HG02884 (cell line): Measurements from ENCODE around the gene KLHL17.
"Not testable (repeated sequence)": the region's sequence is repeated elsewhere in the genome, so short reads cannot be mapped to it uniquely, and the experiment has no call there.

ENCODE experiments used
- ATAC-seq: cut with Tn5 transposase; IDR thresholded peaks from one replicate; pipeline ENCODE4 v1.9.1; 2021; ENCODE audit warnings: mild to moderate bottlenecking, moderate library complexity; ENCODE audit not compliant: unreplicated experiment

Gene KLHL17

DNA sequence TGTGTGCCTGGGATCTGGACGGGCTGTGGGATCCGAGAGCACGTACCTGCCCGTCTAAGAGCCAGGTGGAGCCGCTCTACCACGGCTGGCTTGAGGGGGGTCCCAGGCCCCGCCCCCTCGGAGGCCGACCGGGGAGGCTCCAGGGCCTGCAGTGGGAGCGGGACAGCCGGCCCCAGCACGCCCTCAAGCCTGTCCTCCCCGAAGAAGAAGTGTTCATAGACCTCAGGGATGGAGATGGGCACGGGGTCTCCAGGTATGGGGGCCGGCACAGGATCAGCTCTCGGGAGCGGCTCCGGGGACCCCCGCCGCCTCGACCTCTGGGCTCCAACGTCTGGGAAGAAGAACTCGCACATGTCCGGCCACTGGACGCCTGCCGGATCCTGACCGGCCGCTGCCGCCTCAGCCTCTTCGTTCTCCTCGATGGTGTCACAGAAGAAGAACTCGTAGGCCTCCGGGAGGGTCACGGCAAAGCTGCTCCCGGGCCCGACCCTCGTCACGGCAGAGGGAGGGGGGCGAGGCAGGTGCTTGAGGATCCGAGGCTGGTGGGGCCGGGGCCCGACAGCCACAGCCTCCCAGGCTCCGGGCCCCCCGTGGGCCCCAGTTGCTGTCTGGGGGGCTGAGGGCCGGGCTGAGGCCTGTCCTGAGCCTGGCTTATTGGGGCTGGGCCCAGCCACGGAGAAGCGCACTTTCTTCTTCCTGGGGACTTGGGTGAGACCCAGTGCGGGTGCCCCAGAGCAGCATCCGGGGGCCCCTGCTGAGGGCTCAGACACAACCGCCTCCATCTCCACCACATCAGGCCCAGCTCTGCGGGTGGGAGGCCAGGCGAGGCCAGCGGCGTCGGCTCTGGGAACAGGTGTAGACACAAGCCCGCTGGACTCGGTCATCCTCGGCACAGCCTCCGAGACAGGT, 18.7 kb downstream of the KLHL17 start:
- no peak for ATAC-seq

GRCh38 chr1:979744-980072, 19.3 kb downstream of the KLHL17 start:
- ATAC-seq = no peak

DNA sequence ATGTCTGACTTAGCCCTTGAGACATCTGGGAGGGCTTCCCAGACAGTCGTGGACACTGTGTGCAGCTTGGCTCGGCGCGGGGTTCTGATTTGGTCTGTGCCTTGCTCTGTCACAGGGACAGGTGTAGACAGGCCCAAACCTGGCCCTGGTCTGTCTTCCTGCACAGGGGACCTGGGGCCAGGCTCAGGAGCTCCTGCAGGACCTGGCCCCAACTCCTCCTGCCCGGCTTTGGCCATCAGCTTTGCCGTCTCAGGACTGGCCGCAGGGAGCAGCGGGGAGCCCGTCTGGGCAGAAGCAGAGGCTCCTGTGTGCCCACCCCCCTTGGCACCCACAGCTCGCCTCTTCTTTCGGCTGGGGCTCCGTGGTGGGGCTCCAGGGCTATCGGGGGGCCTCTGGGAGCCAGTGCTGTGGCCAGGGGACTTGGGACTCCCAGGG, 19.8 kb downstream of the KLHL17 start:
- no peak for ATAC-seq

DNA sequence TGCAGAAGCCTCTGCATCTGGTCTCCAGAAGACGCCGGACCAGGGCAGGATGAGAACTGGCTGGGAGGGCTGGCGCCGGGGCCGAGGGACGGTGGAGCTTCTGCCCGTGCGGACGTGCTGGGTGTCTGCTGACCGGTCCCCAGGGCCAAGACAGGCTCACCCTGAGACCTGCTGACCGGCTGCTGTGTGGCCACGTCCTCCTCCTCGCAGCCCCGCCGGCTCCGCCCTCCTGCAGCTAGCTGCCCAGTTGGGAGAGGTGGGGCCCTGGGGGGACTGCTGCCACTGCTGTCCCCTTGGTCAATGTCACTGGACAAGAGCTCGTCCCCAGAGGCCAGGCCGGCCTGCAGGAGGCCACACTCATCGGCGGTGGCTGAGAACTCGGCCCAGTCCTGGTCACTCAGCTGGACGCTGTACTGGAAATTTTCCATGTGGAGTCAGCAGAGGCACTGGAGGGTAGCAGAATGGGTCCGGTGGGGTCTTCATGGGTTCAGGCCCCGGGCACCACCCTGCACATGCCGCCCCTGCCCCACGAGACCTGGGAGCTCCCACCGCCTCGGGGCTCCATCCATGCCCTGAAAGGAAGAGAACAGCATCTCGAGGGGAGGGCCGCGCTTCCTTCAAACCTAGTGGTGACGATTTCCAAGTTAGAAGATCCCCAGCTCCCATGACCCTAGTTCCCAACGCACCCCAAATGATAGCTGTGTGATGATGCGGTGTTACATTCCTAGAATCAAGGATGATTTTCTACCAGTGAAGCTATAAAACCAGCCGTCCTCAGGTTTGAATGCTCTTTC, 20.4 kb downstream of the KLHL17 start:
- no peak for ATAC-seq

GRCh38 chr1:981491-981954, 21.1 kb downstream of the KLHL17 start:
- ATAC-seq = no peak

- no peak for ATAC-seq
These were observed 21.7 kb downstream of the KLHL17 start, which contains the start of gene PERM1 for GRCh38 chr1:981955-982558. Gene PERM1 (minus strand): TSS chr1:982093. CDS start chr1:981029, 1,064 bp downstream.

GRCh38 chr1:982765-983436, 22.5 kb downstream of the KLHL17 start:
- ATAC-seq = no peak

DNA sequence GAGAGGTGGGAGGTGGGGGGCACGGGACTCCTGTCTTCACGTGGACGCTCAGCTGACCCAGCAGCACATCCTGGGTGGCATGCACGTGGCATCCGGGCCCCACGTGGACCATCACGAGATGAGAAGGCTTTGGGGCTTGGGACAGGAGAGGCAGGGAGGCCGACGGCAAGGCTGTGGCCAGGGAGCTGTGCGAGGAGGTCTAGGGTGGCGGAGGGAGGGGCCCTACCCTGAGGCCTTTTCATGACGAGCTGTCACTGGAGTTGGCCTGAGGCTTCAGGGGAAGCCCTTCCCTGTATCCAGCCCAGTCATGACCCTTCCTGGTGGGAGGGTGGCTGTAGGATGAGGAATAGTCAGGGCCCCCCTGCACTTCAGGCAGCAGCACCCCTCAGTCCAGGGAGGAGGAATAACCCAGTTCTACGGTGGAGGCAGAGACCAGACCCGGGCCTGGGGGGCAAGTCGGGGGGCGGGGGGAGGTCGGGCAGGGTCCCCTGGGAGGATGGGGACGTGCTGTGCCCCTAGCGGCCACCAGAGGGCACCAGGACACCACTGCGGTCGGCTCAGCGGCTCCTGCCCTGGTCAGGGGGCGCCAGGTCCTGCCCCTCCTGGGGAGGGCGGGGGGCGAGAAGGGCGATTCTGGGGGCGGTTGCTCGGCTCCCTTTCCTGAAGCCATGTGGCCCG, 23.6 kb downstream of the KLHL17 start:
- no peak for ATAC-seq

DNA sequence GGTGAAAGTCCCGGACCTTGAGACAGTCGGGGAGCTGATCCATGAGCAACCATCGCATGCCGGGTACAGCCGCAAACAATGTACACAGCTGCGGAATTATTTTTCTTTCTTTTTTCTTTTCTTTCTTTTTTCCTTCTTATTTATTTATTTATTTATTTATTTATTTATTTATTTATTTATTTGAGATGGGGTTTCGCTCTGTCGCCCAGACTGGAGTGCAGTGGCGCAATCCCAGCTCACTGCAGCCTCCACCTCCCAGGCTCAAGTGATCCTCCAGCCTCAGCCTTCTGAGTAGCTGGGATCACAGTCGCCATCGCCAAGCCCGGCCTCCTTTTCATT, 24.1 kb downstream of the KLHL17 start:
- no peak for ATAC-seq

GRCh38 chr1:985126-985525, 24.7 kb downstream of the KLHL17 start:
- no peak for ATAC-seq

DNA sequence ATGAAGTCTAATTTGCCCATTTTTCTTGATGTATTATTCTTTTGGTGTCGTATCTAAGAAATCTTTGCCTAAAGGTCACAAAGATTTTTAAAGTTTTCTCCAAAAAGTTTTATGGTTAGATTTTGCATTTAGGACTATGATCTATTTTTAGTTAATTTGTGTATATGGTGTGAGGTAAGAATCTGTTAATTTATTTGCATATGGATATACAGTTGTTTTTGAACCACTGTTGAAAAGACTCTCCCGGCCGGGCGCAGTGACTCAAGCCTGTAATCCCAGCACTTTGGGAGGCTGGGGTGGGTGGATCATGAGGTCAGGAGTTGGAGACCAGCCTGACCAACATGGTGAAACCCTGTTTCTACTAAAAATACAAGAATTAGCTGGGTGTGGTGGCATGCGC, 27.7 kb downstream of the KLHL17 start:
- not testable (repeated sequence) for ATAC-seq

DNA sequence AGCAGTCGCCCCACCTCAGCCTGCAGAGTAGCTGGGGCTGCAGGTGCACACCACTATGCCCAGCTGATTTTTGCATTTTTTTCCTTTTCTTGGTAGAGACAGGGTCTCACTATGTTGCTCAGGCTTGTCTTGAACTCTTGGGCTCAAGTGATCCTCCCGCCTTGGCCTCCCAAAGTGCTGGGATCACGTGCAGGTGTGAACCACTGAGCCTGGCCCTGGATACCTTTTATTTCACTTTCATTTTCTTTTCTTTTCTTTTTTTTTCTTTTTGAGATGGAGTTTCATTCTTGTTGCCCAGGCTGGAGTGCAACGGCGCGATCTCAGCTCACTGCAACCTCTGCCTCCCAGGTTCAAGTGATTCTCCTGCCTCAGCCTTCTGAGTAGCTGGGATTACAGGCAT, 30.9 kb downstream of the KLHL17 start:
- not testable (repeated sequence) for ATAC-seq

GRCh38 chr1:991895-992294, 31.5 kb downstream of the KLHL17 start:
- ATAC-seq = no peak

DNA sequence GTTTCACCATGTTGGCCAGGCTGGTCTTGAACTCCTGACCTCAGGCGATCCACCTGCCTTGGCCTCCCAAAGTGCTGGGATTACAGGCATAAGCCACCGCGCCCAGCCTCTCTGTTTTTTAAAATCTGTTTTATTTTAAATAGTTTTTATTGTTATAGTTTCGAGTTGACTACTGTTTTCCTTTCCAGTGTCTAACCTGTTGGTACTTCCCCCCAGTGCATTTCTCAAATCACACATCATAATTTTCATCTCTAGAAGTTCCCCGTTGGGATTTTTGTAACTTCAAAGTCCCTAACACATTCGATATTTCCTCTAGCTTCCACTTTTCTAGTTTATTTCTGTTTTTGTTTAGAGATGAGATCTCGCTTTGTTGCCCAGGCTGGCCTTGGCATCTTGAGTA, 32.0 kb downstream of the KLHL17 start:
- ATAC-seq = no peak

DNA sequence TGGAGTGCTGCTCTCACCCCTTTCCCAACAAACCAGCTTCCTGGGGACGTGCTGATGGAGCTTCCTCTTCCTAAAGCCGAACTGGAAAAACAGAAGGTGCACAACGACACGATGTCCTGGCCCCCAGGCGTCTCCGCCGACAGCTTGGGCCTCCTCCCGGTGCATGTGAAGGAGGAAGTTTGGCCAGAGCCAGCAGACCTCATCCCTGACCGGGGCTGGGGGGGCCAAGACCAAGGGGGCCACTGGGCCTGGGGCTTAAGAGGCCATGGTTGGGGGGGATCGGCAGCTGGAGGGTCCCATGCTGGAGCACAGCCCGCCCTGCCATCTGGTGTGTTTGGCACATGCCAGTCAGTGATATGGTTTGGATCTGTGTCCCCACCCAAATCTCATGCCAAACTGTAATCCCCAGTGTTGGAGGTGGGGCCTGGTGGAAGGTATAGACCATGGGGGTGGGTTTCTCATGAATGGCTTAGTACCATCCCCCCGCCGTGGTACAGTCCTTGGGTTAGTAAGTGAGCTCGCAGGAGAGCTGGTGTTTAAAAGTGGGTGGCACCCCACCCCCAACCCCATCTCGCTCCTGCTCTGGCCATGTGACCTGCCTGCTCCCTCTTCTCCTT, 33.1 kb downstream of the KLHL17 start:
- ATAC-seq = no peak

GRCh38 chr1:994546-994945, 34.2 kb downstream of the KLHL17 start:
- ATAC-seq = not testable (repeated sequence)

DNA sequence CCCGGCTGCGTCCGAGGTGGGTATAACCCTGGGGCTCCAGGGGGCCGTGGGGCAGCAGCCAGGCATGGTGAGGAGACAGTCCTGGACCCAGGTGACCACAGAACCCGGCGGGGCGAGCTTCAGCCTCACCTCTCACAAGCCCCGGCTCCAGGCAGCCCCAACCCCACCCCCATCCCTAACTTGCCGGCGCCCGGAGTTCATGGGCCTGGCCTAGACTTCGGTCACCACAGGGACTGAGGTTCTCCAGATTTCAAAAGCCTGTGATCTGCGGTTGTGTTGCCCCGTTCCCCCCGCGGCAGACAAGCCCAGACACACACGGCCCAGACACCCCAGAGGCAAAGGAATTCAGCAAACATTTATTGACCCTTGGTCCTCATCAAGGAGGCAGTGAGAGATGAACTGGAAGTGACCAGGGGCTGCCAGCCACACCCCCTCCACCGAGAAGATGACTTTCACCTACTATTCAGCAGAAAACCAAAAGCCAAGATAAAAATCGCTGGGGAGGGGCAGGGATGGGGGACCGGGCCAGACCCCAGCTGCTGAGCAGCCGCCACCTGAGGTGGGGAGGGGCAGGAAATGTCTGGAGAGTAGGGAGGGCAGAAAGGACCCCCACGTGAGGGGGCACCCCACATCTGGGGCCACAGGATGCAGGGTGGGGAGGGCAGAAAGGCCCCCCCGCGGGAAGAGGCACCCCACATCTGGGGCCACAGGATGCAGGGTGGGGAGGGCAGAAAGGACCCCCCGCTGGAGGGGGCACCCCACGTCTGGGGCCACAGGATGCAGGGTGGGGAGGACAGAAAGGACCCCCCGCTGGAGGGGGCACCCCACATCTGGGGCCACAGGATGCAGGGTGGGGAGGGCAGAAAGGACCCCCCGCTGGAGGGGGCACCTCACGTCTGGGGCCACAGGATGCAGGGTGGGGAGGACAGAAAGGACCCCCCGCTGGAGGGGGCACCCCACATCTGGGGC, 35.6 kb downstream of the KLHL17 start:
- ATAC-seq = no peak

DNA sequence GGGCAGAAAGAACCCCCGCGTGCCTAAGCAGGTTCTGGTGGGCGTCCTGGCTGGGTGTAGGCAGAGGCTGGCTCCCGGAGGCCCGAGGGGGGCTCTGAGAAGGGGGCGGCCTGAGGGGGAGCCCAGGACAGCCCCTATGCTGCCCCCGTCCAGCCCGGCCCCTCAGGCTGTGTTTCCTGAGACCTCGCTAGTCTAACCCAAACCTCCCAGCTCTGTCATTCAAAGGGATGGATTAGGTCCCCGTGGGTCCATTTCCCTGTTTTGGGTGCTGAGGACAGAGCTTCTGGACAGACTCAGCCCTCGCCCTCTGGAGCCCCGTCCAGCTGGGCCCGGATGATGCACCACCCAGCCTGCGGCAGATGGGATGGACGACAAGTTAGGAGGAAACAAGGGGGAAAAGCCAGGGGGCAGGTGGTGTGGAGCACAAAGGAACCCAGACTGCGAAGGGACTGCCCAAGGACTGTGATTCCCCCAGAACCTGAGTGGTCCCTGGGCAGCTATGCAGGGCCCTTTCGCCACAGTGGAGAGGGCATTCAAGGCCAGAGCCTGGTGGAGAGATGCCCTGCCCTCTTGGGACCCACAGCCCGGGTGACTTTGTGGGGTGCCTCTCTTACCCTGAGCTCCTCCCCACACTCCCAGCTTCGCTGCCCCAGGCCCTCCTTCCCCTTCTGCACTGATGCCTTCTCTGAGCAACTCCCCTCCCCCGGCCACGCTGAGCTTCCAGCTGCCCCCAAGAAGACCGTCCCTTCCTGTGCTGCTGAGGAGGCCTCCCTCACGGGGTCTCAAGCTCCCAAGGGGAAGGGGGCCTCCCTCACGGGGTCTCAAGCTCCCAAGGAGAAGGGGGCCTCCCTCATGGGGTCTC, 36.7 kb downstream of the KLHL17 start:
- no peak for ATAC-seq
